GM19438 (cell line): ENCODE measurements around the gene CYP46A1.
"Not testable (repeated sequence)": the region's sequence is repeated elsewhere in the genome, so short reads cannot be mapped to it uniquely, and the experiment has no call there.

Experiments
- ATAC-seq: cut with Tn5 transposase; IDR thresholded peaks from one replicate; pipeline ENCODE4 v1.9.1; 2021; ENCODE audit warnings: low read depth; ENCODE audit not compliant: unreplicated experiment

Gene CYP46A1

DNA sequence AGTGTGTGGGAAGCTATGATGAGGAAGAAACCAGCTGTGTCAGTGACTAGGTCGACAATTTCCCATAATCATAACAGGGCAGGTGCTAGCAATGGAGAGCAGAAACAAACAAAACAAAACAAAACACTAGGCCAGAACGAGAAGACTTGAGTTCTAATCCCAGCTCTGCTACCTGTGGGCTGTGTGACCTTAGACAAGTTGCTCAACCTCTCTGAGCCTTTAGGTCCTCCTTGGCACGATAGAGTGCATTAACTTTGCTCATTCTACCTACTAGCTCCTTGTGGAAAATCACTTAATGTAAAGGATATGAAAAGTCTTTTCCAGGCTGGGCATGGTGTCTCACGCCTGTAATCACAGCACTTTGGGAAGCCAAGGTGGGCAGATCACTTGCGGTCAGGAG lies 27.9 kb upstream of the CYP46A1 start:
- ATAC-seq, result no peak

DNA sequence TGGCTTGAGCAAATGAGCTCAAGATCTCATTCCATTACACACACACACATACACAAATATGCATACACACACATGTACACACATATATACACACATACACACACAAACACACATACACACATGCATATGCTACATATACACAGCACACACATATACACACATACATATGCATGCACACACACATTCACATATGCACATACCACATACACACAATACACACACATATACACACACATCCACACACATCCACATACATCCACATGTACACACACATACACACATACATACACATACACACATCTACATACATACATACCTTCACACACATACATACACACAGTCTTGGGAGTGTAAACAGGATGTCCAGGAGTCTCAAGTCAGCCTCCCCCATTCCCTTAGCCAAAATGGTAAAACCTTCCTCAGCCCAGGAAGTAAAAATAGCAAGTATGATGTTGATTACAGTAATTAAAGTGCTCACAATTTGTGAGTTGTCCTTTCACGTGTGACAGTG lies 26.4 kb upstream of the CYP46A1 start:
- no peak for ATAC-seq

DNA sequence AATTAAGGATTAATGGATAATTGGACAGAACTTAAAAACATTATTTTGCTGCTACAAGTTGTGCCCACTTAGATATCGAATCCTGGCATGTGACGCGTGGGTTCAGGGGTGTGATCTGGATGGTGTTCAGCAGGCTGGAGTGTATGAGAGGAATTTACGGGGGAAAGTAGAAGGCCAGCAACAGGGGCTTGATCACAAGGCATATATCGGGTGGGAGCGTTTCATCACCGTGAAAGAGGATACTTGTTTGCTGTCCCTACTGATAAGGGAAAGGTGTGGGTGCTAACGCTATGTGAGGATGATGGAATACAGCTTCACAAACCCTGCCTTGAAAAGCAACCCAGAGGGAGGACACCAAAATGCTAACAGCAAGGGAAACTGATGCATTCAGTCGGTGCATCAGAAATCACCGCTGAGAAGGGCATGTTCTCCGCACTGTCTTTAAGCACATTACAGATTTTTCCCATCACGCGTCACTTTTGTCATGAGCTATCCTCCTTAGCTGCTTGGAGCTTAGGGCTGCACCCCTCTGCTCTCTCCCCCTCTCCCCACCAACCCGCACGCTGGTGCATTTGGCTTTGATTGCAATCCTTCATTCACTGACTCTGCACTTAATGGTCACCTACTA lies 25.8 kb upstream of the CYP46A1 start:
- no peak for ATAC-seq

DNA sequence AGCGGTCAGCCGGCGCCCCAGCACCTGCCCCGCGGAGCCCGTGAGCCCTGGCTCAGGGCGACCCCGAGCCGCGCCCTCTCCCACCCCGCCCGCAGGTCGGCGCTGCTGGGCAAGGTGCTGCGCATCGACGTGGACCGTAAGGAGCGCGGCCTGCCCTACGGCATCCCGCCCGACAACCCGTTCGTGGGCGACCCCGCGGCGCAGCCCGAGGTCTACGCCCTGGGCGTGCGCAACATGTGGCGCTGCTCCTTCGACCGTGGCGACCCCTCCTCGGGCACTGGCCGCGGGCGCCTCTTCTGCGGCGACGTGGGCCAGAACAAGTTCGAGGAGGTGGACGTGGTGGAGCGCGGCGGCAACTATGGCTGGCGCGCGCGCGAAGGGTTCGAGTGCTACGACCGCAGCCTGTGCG lies 24.8 kb upstream of the CYP46A1 start:
- ATAC-seq, result no peak

DNA sequence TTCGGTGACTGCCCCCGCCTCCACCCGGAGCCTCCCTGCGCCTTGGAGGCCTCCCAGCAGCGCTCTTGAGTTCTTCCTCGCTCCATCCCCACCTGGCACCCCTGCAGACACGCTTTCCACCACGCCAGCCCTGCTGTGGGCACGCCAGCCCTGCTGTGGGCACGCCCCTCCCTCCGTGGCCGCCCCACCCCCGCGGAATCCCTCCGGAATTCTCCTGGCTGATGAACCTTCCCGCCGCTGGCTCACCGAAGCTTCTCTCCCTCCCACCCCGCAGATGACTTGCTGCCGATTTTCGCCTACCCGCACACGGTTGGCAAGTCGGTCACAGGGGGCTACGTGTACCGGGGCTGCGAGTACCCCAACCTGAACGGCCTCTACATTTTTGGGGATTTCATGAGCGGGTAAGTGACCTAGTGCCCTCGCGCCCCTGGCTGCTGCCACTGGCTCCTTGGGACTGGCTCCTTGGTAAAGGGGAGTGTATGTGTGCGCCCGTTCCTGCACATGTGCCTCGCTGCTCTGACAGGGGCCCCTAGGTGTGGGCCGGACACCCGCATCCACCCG lies 24.0 kb upstream of the CYP46A1 start:
- ATAC-seq, result no peak

DNA sequence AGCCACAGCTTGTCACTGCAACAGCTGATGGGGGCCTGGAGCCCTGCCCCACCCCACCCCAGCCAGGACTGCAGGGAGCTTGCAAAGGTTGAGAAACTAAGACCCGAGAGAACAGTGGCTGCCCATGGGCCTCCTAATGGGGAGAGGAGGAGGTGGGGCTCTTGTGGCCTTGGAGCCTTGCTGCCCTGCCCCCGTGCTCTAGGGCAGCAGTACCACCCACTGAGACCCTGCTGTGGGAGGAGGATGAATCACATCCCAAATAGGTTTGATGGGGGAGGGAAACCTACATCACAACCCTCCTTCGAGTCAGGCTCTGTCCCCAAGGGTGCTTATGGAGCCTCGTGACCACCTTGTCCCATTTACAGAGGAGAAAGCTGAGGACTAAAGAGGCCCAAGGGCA lies 23.3 kb upstream of the CYP46A1 start:
- no peak for ATAC-seq

DNA sequence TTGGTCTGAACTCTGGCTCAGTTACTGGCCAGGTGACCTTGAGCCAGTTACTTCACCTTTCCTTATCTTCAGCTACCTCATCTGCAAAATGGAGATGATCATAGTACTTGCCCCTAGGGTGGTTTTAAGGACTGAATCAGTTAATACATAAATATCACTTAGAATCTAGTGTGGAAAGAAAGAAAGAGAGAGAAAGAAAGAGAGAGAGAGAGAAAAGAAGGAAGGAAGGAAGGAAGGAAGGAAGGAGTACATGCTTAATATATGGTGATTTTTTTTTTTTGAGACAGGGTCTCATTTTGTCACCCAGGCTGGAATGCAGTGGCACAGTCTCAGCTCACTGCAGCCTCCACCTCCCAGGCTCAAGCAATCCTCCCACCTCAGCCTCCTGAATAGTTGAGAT lies 22.9 kb upstream of the CYP46A1 start:
- not testable (repeated sequence) for ATAC-seq

DNA sequence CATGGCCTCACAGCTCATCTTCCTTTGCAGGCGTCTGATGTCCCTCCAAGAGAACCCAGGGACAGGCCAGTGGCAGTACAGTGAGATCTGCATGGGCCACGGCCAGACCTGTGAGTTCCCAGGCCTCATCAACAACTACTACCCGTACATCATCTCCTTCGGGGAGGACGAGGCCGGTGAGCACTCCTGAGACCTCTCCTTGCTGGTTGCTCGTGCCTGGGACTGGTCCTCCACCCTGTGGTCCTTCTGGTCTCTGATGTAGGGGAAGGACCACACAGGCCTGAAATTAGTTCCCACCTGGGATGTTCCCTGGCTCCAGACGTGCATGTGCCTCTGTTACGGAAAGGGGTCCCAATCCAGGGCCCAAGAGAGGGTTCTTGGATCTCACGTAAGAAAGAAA lies 21.3 kb upstream of the CYP46A1 start:
- no peak for ATAC-seq

DNA sequence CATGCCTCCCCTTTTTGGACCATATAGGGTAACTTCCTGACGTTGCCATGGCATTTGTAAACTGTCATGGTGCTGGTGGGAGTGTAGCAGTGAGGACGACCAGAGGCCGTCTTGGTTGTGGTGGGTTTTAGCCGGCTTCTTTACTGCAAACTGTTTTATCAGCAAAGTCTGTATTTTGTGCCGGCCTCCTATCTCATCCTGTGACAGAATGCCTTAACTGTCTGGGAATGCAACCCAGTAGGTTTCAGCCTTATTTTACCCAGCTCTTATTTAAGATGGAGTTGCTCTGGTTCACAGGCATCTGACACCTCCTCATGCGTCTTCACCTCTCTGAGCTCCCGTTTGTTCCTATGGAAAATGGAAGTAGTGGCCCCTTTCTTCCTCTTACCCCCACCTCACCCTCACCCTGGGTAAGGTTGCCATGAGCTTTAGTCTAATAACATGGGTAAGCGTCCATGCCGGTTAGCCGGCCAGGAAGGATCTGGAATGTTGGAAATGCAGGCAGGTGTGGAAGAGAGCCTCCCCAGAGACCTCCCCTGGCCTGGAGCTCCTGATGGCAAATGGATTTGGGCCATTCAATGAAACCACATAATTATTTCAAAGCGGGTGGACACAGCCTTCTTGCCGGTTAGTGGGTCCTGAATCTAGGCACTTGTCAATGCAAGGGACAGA lies 20.6 kb upstream of the CYP46A1 start:
- ATAC-seq, result no peak

DNA sequence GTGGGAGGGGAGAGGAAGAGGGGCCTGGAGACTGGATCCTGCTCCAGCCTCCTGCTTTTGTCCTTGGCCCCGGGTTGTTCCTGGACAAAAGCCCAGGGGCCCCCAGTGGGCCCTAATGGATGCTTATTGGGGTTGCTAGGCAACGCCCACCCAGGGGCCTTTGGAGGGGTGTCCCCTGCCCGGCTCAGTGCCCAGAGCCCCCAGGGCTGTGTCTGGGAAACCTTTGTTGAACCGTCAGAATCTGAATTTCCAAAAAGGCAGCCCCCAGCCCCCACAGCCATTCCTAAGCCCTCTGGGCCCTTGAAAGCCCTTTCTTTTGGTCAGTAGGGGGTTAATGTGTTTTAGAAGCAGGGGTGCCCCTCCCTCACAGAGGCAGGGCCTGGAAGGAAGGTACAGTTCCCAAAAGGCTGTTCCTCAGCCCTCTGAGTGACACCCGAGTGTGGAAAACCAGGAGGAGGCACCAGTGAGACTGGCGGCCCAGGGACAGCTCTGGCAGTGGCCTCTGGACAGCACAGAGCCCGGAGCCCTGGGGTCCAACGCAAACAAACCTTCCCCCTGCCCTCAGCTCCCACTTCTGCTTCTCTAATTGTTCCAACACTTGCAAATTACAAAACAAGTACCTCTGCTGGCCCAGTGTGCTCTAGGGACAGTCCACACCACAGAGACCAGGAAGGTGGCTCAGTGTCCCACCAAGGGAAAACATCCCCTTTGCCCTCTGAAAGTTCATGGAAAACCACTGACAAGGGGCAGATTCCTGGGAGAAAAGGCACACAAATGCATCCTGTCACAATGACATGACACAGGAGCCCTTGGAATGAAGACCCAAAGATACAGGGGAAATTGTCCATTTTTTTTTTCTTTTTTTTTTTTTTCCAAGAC lies 19.8 kb upstream of the CYP46A1 start:
- no peak for ATAC-seq

DNA sequence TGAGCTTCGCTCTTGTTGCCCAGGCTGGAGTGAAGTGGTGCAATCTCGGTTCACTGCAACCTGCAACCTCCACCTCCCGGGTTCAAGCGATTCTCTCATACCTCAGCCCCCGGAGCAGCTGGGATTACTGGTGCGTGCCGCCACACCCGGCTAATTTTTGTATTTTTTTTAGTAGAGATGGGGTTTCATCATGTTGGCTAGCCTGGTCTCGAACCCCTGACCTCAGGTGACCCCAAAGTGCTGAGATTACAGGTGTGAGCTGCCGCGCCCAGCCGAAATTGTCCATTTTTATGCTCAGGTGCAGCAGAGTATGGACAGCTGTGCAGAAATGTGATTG lies 19.2 kb upstream of the CYP46A1 start:
- peak; percentile 57 for ATAC-seq

DNA sequence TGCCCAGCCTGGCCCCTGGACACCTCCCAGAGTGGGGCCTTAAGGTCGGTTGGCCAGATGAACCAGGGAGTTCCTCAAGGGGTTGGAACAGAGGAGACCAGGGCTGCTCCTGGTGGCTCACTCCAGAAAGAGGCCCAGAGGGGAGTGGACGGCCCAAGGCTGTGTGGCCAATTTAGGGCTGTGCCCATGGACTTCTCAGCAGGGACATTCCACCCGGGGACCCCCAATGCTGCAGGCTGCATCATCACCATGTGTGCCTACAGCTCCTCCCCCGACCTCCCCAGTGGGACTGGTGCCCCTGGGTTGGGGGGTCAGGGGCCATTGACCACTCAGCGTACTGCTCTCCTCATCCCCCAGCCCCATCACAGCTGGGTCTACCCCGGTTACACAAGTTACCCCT lies 17.6 kb upstream of the CYP46A1 start:
- ATAC-seq, result no peak

DNA sequence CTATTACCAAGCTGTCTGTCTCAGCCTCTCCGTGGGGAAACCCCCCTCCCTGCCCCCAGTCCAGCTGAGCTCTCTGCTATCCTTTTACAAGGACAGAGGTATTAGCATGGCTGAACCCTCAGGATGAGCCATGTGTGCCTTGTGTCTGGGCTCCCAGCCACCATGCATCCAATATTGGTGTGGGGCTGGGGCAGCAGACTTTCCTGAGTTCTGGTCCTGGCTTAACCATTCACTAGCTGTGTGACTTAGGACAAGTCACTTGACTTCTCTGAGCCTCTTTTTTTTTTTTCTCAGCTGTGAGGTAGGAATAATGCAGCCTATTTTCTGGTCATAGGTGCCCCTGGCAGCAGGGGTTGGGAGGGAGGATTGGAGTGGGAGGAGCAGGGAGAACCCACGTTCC lies 17.1 kb upstream of the CYP46A1 start:
- ATAC-seq, result no peak

DNA sequence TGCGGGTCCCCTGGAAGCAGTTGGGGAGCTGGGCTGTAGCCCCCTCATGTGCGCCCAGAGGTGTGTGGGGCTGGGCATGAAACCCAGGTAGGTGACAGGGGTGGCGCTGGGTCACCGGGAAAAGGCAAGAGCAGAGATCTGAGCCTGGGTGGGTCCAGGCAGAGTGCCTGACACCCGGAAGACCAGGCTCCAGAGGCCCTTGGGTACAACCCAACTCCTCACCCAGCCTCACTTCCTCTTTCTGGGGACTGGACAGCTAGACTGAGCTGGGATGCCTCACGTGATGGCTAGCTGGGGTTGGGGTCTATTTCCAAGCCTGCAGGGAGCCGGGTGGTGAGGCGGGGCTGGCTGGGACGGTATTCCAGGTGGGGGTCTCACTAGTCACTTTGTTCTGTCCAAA lies 16.3 kb upstream of the CYP46A1 start:
- ATAC-seq, result no peak

DNA sequence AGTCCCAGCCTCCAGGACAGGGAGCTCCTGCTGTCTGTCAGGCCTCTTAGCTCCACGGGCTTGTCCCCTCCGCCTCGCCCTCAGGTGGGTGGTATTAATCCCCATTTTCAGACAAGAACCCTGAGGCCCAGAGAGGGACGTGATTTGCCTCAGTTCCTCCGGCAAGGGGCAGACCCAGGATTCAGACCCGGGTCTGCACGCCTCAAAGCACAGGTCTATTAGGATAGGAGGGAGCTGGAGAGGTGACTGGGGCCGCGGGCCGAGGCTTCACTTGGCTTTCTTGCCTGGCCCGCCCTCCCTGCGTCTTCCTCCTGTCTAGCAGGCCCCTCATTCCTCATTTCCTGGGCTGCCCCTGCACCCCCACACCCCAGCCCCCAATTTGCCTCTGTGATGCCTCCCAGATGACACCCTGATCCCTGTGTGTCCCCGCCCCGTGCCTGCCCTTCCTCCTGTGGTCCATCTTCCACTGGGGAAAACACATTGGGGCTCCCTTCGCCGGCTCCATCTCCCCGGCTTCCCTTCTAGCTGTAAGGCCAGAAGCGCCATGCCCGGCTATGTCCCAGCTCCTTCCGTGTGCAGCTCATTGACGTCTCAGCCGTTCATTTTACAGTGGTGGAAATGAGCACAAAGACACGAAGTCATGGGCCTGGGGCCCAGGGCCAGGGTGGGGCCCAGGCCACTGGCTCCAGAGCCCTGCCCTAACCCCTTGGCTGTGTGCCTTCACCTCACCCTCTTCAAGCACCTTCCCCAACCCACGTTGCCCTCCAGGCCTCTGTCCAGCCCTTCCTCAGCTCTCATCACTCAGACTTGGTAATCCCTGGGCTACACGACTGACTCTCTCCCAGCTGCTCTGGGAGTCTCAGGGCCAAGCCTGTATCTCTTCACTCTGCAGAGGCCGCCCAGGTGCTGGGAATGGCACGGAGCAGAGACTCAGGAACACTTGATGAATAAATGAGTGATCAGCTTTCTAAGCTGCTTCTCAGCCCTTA lies 15.5 kb upstream of the CYP46A1 start:
- ATAC-seq, result no peak

DNA sequence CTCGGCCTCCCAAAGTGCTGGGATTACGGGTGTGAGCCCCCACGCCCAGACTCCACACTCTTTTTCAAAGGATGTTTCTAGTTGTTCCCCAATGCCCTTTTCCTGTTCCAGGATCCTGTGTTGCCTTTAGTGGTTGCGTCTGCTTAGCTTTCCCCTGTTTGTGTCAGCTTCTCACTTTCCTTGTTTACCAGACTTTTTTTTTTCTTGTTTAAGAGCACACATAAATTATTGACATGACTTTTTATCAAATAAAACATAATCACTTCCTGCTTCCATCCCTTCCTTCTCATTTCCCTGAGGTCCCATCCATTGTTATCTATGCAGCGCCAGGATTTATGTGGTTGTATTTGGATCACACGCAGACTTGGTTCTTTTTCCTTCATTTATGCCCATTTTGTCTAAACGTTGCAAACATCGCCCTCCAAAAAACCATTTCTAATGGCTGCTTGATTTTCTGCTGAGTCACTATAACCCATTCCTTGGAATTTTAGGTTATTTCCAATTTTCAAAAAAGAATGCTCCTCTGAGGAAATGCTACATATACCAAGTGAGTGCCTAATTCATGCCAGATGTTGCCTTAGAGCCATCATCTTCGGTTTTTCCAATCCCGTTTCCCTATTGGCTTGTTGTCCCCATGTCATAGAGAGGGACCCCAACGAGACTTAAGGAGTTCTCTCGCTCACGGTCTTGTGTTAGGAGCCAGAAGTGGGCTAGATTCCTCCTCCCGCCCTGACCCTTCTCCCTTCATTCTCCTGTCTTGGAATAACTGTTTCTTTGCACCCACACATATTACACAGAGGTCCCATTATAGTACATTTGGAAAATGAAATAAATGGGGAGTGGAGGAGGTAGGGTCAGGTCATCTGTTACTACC lies 13.5 kb upstream of the CYP46A1 start:
- no peak for ATAC-seq

DNA sequence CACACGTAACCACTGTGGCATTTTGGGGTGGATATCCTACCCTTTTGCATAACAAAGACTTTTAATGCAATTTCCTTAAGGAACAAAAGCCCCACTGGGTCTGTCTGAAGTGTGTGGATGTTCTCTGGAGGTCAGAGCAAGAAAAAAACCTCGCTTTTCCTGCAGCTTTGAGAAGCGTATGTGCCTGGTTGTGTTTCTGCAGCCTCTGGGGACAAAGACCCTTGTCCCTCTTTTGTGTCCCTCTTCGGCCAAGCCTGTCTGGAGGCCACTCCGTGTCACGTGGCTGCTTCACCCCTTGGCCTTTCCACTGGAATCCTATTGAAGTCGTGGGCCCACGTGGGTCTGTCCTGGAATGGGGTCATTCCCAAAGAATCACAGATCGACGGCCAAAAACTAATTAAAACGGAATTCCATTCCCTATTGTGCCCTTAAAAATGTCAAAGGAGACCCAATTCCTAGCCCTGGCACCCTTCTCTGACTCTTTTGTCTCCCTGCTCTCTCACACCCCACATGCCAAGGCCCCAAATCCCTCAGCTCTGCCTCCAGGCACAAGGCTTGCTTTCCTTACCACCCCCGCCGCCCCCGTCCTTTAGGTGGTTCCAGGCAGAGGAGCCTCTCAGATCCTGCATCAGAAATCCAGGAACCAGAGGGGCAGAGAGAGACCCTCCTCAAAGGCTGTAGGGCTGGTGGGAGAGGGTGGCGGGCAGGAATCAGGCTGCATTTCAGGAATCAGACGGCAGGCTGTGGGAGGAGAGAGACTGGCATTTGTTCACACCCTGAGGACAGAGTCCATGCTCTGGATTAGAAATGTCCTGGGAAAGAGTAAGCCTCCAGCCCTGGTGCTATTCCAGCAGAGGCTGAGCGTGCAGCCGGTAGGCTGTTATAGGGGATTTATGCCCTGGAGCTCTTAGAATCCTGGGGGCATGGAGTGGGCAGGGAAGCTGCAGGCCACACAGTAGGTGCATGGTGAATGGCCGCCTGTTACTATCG lies 12.6 kb upstream of the CYP46A1 start:
- no peak for ATAC-seq
